Liver (tissue), 9 donors: Measurements from ENCODE around the gene SPON2. TPM values are rescaled to one million over a fixed set of nuclear protein-coding genes. Genes with fewer than 3 reads are reported as not detected.

Experiments
- DNase-seq: peaks from one replicate; pipeline ENCODE4 v3.0.0-alpha.2; 2017; ENCODE audit warnings: low spot score
- H3K27ac ChIP-seq, 2 donors: one replicate each; pipeline ENCODE4 v1.7.0; 2013; ENCODE audit warnings: inconsistent platforms in 2 of 2, low read length in 2 of 2, control low read depth in 1 of 2, low read depth in 1 of 2, mild to moderate bottlenecking in 1 of 2
- H3K27me3 ChIP-seq, 4 donors: one replicate each; pipeline versions ENCODE4 v1.6.1 to v1.7.0; 2013; ENCODE audit warnings: low read length in 3 of 4, inconsistent platforms in 1 of 4, mild to moderate bottlenecking in 1 of 4, moderate library complexity in 1 of 4; ENCODE audit not compliant: control insufficient read depth in 4 of 4, insufficient read depth in 4 of 4
- H3K36me3 ChIP-seq, 4 donors: one replicate each; pipeline versions ENCODE4 v1.6.1 to v1.7.0; 2013; ENCODE audit warnings: low read length in 3 of 4, mild to moderate bottlenecking in 3 of 4, low read depth in 1 of 4, moderate library complexity in 1 of 4; ENCODE audit not compliant: control insufficient read depth in 4 of 4, insufficient read depth in 3 of 4
- H3K4me1 ChIP-seq, 4 donors: one replicate each; pipeline versions ENCODE4 v1.6.1 to v1.7.0; 2013; ENCODE audit warnings: low read length in 3 of 4, mild to moderate bottlenecking in 3 of 4, moderate library complexity in 1 of 4; ENCODE audit not compliant: control insufficient read depth in 4 of 4, insufficient read depth in 4 of 4
- H3K4me3 ChIP-seq, 3 donors: one replicate each; pipeline versions ENCODE4 v1.6.1 to v1.7.0; 2013; ENCODE audit warnings: low read length in 3 of 3, control low read depth in 1 of 3, low read depth in 1 of 3, mild to moderate bottlenecking in 1 of 3
- H3K9ac ChIP-seq, 2 donors: one replicate each; pipeline ENCODE4 v1.7.0; 2013; ENCODE audit warnings: low read length in 2 of 2, mild to moderate bottlenecking in 2 of 2, moderate library complexity in 2 of 2, control low read depth in 1 of 2, low read depth in 1 of 2
- H3K9me3 ChIP-seq, 4 donors: one replicate each; pipeline versions ENCODE4 v1.6.1 to v1.7.0; 2013; ENCODE audit warnings: low read length in 3 of 4; ENCODE audit not compliant: control insufficient read depth in 4 of 4
- EGR1 ChIP-seq, 2 donors: IDR thresholded peaks; 2 replicates each; pipeline ENCODE4 v1.6.1; 2016 to 2018; ENCODE audit warnings: antibody characterized with exemption in 2 of 2, low read depth in 2 of 2
- FOXA1 ChIP-seq: IDR thresholded peaks from 2 replicates; pipeline ENCODE4 v1.6.1; 2016; ENCODE audit warnings: antibody characterized with exemption
- FOXA2 ChIP-seq: IDR thresholded peaks from 2 replicates; pipeline ENCODE4 v1.6.1; 2016; ENCODE audit warnings: antibody characterized with exemption
- HNF4A ChIP-seq, 2 donors: conservative IDR thresholded peaks; 2 replicates each; pipeline ENCODE4 v1.6.1; 2016; ENCODE audit warnings: antibody characterized with exemption in 2 of 2, mild to moderate bottlenecking in 2 of 2
- JUND ChIP-seq, 2 donors: IDR thresholded peaks; 2 replicates each; pipeline ENCODE4 v1.6.1; 2016; ENCODE audit warnings: antibody characterized with exemption in 2 of 2
- NR2F2 ChIP-seq: IDR thresholded peaks from 2 replicates; pipeline ENCODE4 v1.6.1; 2016; ENCODE audit warnings: antibody characterized with exemption
- RAD21 ChIP-seq, 2 donors: IDR thresholded peaks; 2 replicates each; pipeline ENCODE4 v1.6.1; 2016; ENCODE audit warnings: antibody characterized with exemption in 2 of 2, mild to moderate bottlenecking in 2 of 2
- RXRA ChIP-seq, 2 donors: IDR thresholded peaks; 2 replicates each; pipeline ENCODE4 v1.6.1; 2017 to 2018; ENCODE audit warnings: antibody characterized with exemption in 2 of 2, mild to moderate bottlenecking in 1 of 2
- SP1 ChIP-seq: IDR thresholded peaks from 2 replicates; pipeline ENCODE4 v1.6.1; 2018; ENCODE audit warnings: antibody characterized with exemption, mild to moderate bottlenecking
- YY1 ChIP-seq: IDR thresholded peaks from 2 replicates; pipeline ENCODE4 v1.6.1; 2016; ENCODE audit warnings: antibody characterized with exemption, mild to moderate bottlenecking
- WGBS: extraction: QIAGEN DNeasy Blood & Tissue Kit; methylation state at CpG from one replicate; pipeline ENCODE4 v1.1.7; 2013; 5-methylcytosine and 5-hydroxymethylcytosine counted together
- polyA plus RNA-seq, 2 donors: library from polyadenylated mRNA; stranded (reverse) in 1 of 2; unstranded in 1 of 2; fragments of 200-250 nt in 1 of 2; fragments of >200 nt in 1 of 2; fragmentation: Nextera tagmentation in 1 of 2; extraction: Ambion mirVana in 1 of 2; gene quantifications; one replicate each; pipeline versions ENCODE4 v1.2.1 to v1.2.3, GENCODE V29; 2013 to 2015
- total RNA-seq, 2 donors: library from RNA; depleted of rRNA; stranded (reverse); fragments of >200 nt; gene quantifications; one replicate each; pipeline ENCODE4 v1.2.3, GENCODE V29; 2014
- TF ChIP-seq, protein P1 (sequence below): fragments of 150-350 bp; IDR thresholded peaks from 2 replicates; pipeline ENCODE4 v1.5.1; 2017; ENCODE audit warnings: improper control_type of control experiment, low read depth, low read length; ENCODE audit not compliant: missing input control
- TF ChIP-seq, protein P2 (sequence below): IDR thresholded peaks from 2 replicates; pipeline ENCODE4 v1.6.1; 2016; ENCODE audit warnings: antibody characterized with exemption
- TF ChIP-seq, protein P3 (sequence below): IDR thresholded peaks from 2 replicates; pipeline ENCODE4 v1.6.1; 2016; ENCODE audit warnings: antibody characterized with exemption
- TF ChIP-seq, protein P4 (sequence below): IDR thresholded peaks from 2 replicates; pipeline ENCODE4 v1.6.1; 2016; ENCODE audit warnings: antibody characterized with exemption, mild to moderate bottlenecking
- donor health status: healthy.
- donor health status: healthy.
- donor health status: healthy.
- donor health status: healthy.
- donor health status: healthy.

SPON2 gene
- total and polyA plus RNA-seq, 4 donors: 35.7 to 80.3 (median 72.3) TPM

DNA sequence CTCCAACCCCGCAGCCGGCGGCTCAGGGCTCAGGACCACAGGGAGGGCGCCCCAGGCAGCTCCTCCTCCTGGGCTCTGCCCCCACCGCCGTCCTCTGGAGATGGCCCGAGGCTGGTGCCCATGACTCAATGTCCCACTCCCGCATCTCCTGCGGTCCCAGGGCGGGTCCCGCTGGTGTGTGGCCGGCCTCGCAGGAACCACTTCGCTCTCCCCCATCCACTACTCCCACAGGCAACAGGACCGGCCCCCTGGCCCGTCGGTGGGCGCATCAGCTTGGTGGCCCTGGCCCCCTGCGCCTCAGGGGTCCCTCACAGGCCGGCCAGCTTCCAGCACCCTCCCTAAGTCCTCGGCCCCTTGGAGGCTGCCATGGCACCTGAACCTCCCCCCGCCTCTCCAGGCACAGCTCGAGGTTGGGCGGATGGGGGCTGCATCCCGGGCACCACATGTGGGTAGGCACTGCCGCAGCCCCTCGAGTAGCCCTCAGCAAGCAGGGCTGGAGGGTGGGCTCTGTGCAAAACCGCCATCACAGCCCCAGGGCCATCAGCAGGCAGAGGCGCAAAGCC, 22.8 kb upstream of the SPON2 start:
- H3K27me3 ChIP-seq: no peaks in the 10 kb centered on the region
- H3K4me1 ChIP-seq: peaks cover 11 to 27% (median 16%) of the 10 kb centered on the region in 4 donors
- H3K4me3 ChIP-seq: no peak overlapping the region
- peaks cover 0 to 3% (median 2%) of the 10 kb centered on the region in 4 donors for H3K36me3 ChIP-seq
- H3K9me3 ChIP-seq: no peaks in the 10 kb centered on the region
- 90% methylated on average over 29 of the region's 29 CpGs for WGBS
- no peak overlapping the region for H3K27ac ChIP-seq
- TF ChIP-seq NR2F2 (no peak), JUND (IDR thresholded peaks at IDR 0.05) (no peak), FOXA2 (no peak)
- DNase-seq: no peak
- H3K9ac ChIP-seq: no peak overlapping the region

DNA sequence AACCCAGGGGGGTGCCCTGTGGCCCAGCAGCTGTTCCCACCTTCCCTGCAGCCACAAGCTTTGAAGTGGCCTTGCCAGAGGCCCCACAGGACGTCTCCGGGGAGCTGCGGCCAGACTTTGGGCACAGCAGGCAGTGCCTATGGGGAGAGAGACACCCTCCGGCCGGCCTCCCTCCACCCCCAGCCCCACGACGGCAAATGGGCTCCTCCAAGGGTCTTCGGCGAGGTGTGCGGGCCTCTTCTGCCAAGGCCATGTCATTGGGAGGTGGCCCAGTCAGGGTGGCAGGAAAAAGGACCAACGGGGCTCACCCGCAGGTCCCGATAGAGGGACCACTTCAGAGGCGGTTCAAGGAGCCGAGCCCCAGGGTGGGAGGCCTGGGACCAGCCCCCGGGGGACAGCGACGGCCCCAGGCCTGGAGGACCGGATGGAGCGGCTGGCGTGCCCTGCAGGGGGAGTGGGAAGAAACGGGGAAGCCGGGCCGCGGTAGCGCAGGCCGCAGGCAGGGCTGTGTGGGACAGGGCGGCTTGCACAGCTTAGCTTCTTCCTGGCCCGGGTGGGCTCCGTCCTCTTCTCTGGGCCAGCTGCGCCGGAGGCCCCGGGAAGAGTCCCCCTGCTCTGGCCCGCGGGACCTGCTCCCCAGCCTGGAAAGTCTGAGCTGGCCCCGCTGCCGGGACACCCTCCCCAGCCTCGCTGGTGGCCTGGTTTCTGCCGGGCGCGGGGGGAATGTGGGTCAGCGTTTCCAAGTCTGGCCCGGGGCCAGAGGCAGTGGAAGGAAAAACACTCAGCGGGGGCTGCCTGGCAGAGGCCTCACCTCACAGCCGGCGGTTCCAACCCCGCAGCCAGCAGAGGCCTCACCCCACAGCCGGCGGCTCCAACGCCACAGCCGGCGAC, 21.9 kb upstream of the SPON2 start:
- TF ChIP-seq YY1 (no peak), SP1 (no peak), NR2F2 (no peak), RAD21 (IDR thresholded peaks at IDR 0.05) (no peak), HNF4A (conservative IDR thresholded peaks at IDR 0.05) (no peak), JUND (IDR thresholded peaks at IDR 0.05) (no peak), FOXA1 (no peak), FOXA2 (no peak), EGR1 (IDR thresholded peaks at IDR 0.05; ENCODE audit: low read depth in 2 of 2) (no peak)
- TF ChIP-seq, protein P1, sequence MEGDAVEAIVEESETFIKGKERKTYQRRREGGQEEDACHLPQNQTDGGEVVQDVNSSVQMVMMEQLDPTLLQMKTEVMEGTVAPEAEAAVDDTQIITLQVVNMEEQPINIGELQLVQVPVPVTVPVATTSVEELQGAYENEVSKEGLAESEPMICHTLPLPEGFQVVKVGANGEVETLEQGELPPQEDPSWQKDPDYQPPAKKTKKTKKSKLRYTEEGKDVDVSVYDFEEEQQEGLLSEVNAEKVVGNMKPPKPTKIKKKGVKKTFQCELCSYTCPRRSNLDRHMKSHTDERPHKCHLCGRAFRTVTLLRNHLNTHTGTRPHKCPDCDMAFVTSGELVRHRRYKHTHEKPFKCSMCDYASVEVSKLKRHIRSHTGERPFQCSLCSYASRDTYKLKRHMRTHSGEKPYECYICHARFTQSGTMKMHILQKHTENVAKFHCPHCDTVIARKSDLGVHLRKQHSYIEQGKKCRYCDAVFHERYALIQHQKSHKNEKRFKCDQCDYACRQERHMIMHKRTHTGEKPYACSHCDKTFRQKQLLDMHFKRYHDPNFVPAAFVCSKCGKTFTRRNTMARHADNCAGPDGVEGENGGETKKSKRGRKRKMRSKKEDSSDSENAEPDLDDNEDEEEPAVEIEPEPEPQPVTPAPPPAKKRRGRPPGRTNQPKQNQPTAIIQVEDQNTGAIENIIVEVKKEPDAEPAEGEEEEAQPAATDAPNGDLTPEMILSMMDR: no peak
- TF ChIP-seq, protein P2, sequence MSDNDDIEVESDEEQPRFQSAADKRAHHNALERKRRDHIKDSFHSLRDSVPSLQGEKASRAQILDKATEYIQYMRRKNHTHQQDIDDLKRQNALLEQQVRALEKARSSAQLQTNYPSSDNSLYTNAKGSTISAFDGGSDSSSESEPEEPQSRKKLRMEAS: no peak
- no peaks in the 10 kb centered on the region for H3K27me3 ChIP-seq
- no peak overlapping the region for H3K4me3 ChIP-seq
- H3K27ac ChIP-seq: peak overlapping the region; percentile 36 to 58
- peaks cover 0 to 3% (median 2%) of the 10 kb centered on the region in 4 donors for H3K36me3 ChIP-seq
- H3K4me1 ChIP-seq: peaks cover 11 to 24% (median 16%) of the 10 kb centered on the region in 4 donors
- 83% methylated on average over 52 of the region's 52 CpGs for WGBS
- DNase-seq: no peak
- no peak overlapping the region for H3K9ac ChIP-seq
- no peaks in the 10 kb centered on the region for H3K9me3 ChIP-seq

DNA sequence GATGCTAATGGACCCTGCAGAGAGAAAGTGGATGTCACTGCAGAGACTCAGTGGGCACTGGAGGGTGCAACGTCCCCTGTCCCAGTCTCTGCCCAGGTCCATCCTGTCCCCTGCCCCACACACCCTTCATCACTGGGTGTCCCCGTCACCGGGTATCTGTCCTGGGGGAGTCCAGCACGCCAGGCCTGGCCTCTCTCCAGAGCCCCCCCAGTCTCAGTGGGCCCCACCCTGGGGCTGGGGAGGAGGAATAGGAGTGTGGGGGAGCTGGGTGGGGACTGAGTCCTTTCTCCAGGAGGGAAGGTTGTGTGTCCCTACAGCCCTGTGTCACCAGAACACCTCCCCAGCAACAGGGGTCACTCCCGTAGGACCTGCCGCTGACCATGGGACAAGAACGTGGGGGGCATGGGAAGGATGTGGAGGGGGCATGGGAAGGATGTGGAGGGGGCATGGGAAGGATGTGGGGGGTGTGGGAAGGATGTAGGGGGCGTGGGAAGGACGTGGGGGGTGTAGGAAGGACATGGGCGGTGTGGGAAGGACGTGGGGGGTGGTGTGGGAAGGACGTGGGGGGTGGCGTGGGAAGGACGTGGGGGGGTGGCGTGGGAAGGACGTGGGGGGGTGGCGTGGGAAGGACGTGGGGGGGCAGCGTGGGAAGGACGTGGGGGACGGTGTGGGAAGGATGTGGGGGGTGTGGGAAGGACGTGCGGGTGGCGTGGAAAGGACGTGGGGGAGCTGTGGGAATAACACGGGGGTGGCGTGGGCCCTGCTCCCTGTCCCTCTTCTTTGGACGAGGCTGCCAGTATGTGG, 21.0 kb upstream of the SPON2 start:
- DNase-seq: no peak
- Histone ChIP-seq H3K36me3 (peaks cover 0 to 3% (median 2%) of the 10 kb centered on the region in 4 donors), H3K27ac (peak overlapping the region; percentile 86 to 93), H3K4me3 (no peak overlapping the region), H3K9ac (no peak overlapping the region), H3K27me3 (no peaks in the 10 kb centered on the region), H3K4me1 (peaks cover 11 to 24% (median 16%) of the 10 kb centered on the region in 4 donors), H3K9me3 (no peaks in the 10 kb centered on the region)
- 64% methylated on average over 28 of the region's 28 CpGs for WGBS
- TF ChIP-seq RAD21 (IDR thresholded peaks at IDR 0.05) (no peak), EGR1 (IDR thresholded peaks at IDR 0.05; ENCODE audit: low read depth in 2 of 2) (no peak), RXRA (IDR thresholded peaks at IDR 0.05) (no peak), FOXA2 (no peak), NR2F2 (no peak)
- TF ChIP-seq, protein P3, sequence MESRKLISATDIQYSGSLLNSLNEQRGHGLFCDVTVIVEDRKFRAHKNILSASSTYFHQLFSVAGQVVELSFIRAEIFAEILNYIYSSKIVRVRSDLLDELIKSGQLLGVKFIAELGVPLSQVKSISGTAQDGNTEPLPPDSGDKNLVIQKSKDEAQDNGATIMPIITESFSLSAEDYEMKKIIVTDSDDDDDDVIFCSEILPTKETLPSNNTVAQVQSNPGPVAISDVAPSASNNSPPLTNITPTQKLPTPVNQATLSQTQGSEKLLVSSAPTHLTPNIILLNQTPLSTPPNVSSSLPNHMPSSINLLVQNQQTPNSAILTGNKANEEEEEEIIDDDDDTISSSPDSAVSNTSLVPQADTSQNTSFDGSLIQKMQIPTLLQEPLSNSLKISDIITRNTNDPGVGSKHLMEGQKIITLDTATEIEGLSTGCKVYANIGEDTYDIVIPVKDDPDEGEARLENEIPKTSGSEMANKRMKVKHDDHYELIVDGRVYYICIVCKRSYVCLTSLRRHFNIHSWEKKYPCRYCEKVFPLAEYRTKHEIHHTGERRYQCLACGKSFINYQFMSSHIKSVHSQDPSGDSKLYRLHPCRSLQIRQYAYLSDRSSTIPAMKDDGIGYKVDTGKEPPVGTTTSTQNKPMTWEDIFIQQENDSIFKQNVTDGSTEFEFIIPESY: no peak
- TF ChIP-seq, protein P4, sequence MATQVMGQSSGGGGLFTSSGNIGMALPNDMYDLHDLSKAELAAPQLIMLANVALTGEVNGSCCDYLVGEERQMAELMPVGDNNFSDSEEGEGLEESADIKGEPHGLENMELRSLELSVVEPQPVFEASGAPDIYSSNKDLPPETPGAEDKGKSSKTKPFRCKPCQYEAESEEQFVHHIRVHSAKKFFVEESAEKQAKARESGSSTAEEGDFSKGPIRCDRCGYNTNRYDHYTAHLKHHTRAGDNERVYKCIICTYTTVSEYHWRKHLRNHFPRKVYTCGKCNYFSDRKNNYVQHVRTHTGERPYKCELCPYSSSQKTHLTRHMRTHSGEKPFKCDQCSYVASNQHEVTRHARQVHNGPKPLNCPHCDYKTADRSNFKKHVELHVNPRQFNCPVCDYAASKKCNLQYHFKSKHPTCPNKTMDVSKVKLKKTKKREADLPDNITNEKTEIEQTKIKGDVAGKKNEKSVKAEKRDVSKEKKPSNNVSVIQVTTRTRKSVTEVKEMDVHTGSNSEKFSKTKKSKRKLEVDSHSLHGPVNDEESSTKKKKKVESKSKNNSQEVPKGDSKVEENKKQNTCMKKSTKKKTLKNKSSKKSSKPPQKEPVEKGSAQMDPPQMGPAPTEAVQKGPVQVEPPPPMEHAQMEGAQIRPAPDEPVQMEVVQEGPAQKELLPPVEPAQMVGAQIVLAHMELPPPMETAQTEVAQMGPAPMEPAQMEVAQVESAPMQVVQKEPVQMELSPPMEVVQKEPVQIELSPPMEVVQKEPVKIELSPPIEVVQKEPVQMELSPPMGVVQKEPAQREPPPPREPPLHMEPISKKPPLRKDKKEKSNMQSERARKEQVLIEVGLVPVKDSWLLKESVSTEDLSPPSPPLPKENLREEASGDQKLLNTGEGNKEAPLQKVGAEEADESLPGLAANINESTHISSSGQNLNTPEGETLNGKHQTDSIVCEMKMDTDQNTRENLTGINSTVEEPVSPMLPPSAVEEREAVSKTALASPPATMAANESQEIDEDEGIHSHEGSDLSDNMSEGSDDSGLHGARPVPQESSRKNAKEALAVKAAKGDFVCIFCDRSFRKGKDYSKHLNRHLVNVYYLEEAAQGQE: no peak
- TF ChIP-seq, protein P1: no peak
